Common myeloid progenitor, CD34-positive (primary cell): ENCODE results near the gene TMBIM1.

Experiments
- CTCF ChIA-PET: fragments of 350-600 bp; sonication (Branson Sonifier 250); formaldehyde crosslinking; loops from one replicate; lab custom pipeline; 2021; ENCODE audit warnings: antibody characterized with exemption; lab: Charles Lee
- POLR2A ChIA-PET: fragments of 350-600 bp; sonication (Branson Sonifier 250); formaldehyde crosslinking; loops from one replicate; lab custom pipeline; 2021; ENCODE audit warnings: antibody characterized with exemption; lab: Charles Lee
- DNase-seq, 3 donors: peaks; one replicate each; pipeline versions ENCODE4 v3.0.0 to v3.0.0-alpha.2; 2013
- H3K27ac ChIP-seq, 2 experiments: 1 replicate in 1 of 2; 2 replicates in 1 of 2; pipeline ENCODE4 v1.7.0; 2013; ENCODE audit warnings: inconsistent platforms in 2 of 2, low read length in 2 of 2, mild to moderate bottlenecking in 2 of 2, low read depth in 1 of 2, moderate library complexity in 1 of 2; ENCODE audit not compliant: severe bottlenecking in 2 of 2, insufficient read depth in 1 of 2, poor library complexity in 1 of 2
- H3K27me3 ChIP-seq, 5 experiments: replicated peaks in 2 of 5; 1 replicate in 3 of 5; 2 replicates in 2 of 5; pipeline versions ENCODE4 v1.6.1 to v1.7.0; 2013; ENCODE audit warnings: low read length in 4 of 5, mild to moderate bottlenecking in 2 of 5, moderate library complexity in 2 of 5, inconsistent platforms in 1 of 5; ENCODE audit not compliant: insufficient read depth in 5 of 5, control insufficient read depth in 4 of 5
- H3K36me3 ChIP-seq, 4 experiments: 1 replicate in 2 of 4; 2 replicates in 2 of 4; pipeline versions ENCODE4 v1.6.1 to v1.7.0; 2013; ENCODE audit warnings: low read length in 3 of 4, control low read depth in 1 of 4, mild to moderate bottlenecking in 1 of 4; ENCODE audit not compliant: control insufficient read depth in 4 of 4, insufficient read depth in 4 of 4
- H3K4me1 ChIP-seq, 4 experiments: 1 replicate in 3 of 4; 2 replicates in 1 of 4; pipeline versions ENCODE4 v1.6.1 to v1.7.1; 2013; ENCODE audit warnings: low read length in 3 of 4, mild to moderate bottlenecking in 3 of 4, control low read depth in 1 of 4, inconsistent platforms in 1 of 4, moderate library complexity in 1 of 4; ENCODE audit not compliant: control insufficient read depth in 4 of 4, insufficient read depth in 4 of 4; ENCODE audit errors: control extremely low read depth in 1 of 4
- H3K4me3 ChIP-seq, 7 experiments: 1 replicate in 4 of 7; 2 replicates in 3 of 7; pipeline versions ENCODE4 v1.5.1 to v1.7.0; 2013; ENCODE audit warnings: mild to moderate bottlenecking in 7 of 7, low read length in 6 of 7, moderate library complexity in 6 of 7, inconsistent platforms in 2 of 7, low read depth in 2 of 7, control low read depth in 1 of 7; ENCODE audit not compliant: insufficient read depth in 4 of 7, control insufficient read depth in 1 of 7; ENCODE audit errors: extremely low read depth in 1 of 7
- H3K9me3 ChIP-seq, 5 experiments: 1 replicate in 4 of 5; 2 replicates in 1 of 5; pipeline versions ENCODE4 v1.6.1 to v1.7.1; 2013; ENCODE audit warnings: low read length in 4 of 5, mild to moderate bottlenecking in 2 of 5, inconsistent platforms in 1 of 5, low read depth in 1 of 5, moderate library complexity in 1 of 5; ENCODE audit not compliant: control insufficient read depth in 4 of 5, insufficient read depth in 2 of 5; ENCODE audit errors: control extremely low read depth in 1 of 5
- WGBS: methylation state at CpG from one replicate; pipeline ENCODE4 v1.1.5; 2013; ENCODE audit not compliant: insufficient coverage; 5-methylcytosine and 5-hydroxymethylcytosine counted together

TMBIM1 gene

GRCh38 chr2:218236829-218237228, 55.5 kb downstream of the TMBIM1 start:
- POLR2A ChIA-PET, result no interaction called here
- DNase-seq, result no peak
- 96% methylated on average over 3 of the region's 4 CpGs for WGBS
- H3K27me3 ChIP-seq, result no peaks in the 10 kb centered on the region
- H3K27ac ChIP-seq, result no peak overlapping the region
- H3K36me3 ChIP-seq, result peaks cover 37 to 89% (median 65%) of the 10 kb centered on the region in 4 experiments
- CTCF ChIA-PET, result interaction anchor here (1.1 kb wide), 1 partner anchor 34 kb away, joined by 3 read pairs; the partner anchor contains the start of genes AAMP and PNKD
- no peak overlapping the region for H3K4me3 ChIP-seq
- no peaks in the 10 kb centered on the region for H3K4me1 ChIP-seq
- H3K9me3 ChIP-seq, result no peaks in the 10 kb centered on the region

- Histone ChIP-seq H3K4me1 (peaks cover 10 to 14% (median 11%) of the 10 kb centered on the region in 4 experiments), H3K36me3 (peaks cover 34 to 90% (median 68%) of the 10 kb centered on the region in 4 experiments), H3K4me3 (no peak overlapping the region), H3K27me3 (no peaks in the 10 kb centered on the region), H3K9me3 (no peaks in the 10 kb centered on the region), H3K27ac (peak overlapping the region in 1 of 2 experiments; percentile 22)
- DNase-seq, result no peak
- POLR2A ChIA-PET, result no interaction called here
- no CpG with 5 or more reads among the region's 2 CpGs for WGBS
- CTCF ChIA-PET, result interaction anchor here (1.2 to 7.3 kb wide), 2 partner anchors 13 to 14 kb away, joined by 3 to 59 read pairs; no protein-coding TSS in a partner anchor
These were observed 57.3 kb downstream of the TMBIM1 start for GRCh38 chr2:218235017-218235416.

GRCh38 chr2:218234521-218234920, 57.8 kb downstream of the TMBIM1 start:
- Histone ChIP-seq H3K9me3 (no peaks in the 10 kb centered on the region), H3K27ac (no peak overlapping the region), H3K4me1 (peaks cover 14 to 19% (median 15%) of the 10 kb centered on the region in 4 experiments), H3K27me3 (no peaks in the 10 kb centered on the region), H3K36me3 (peaks cover 34 to 89% (median 67%) of the 10 kb centered on the region in 4 experiments), H3K4me3 (no peak overlapping the region)
- WGBS, result 100% methylated on average over 2 of the region's 3 CpGs
- ChIA-PET CTCF (interaction anchor here (1.2 to 7.3 kb wide), 3 partner anchors 8 to 14 kb away, joined by 3 to 59 read pairs (median 8); no protein-coding TSS in a partner anchor), POLR2A (no interaction called here)
- no peak for DNase-seq

- DNase-seq, result no peak
- peaks cover 21 to 28% (median 23%) of the 10 kb centered on the region in 4 experiments for H3K4me1 ChIP-seq
- H3K27me3 ChIP-seq, result no peaks in the 10 kb centered on the region
- H3K27ac ChIP-seq, result no peak overlapping the region
- WGBS, result 95% methylated on average over 2 of the region's 4 CpGs
- POLR2A ChIA-PET, result interaction anchor here (0.6 kb wide), 1 partner anchor 1738 kb away, joined by 4 read pairs; no protein-coding TSS in a partner anchor
- peaks cover 26 to 83% (median 60%) of the 10 kb centered on the region in 4 experiments for H3K36me3 ChIP-seq
- H3K4me3 ChIP-seq, result no peak overlapping the region
- no peaks in the 10 kb centered on the region for H3K9me3 ChIP-seq
- CTCF ChIA-PET, result interaction anchor here (0.8 to 7.3 kb wide), 4 partner anchors 9 to 24 kb away, joined by 3 to 59 read pairs (median 6); no protein-coding TSS in a partner anchor
These were observed 58.8 kb downstream of the TMBIM1 start for GRCh38 chr2:218233543-218233942.

- WGBS, result 17% methylated on average over 1 of the region's 1 CpG
- peak overlapping the region in 1 of 7 experiments; percentile 13 for H3K4me3 ChIP-seq
- H3K27me3 ChIP-seq, result no peaks in the 10 kb centered on the region
- peak overlapping the region; percentile 3 to 81 for H3K27ac ChIP-seq
- H3K9me3 ChIP-seq, result no peaks in the 10 kb centered on the region
- peaks cover 27 to 32% (median 32%) of the 10 kb centered on the region in 4 experiments for H3K4me1 ChIP-seq
- peaks cover 16 to 74% (median 58%) of the 10 kb centered on the region in 4 experiments for H3K36me3 ChIP-seq
- CTCF ChIA-PET, result interaction anchor here (0.9 to 7.3 kb wide), 7 partner anchors 10 to 42 kb away, joined by 3 to 59 read pairs (median 7); partner anchors contain the start of gene GPBAR1
- DNase-seq, result peak in 2 of 3 donors; percentile 63 to 70
- POLR2A ChIA-PET, result interaction anchor here (0.7 to 2.4 kb wide), 3 partner anchors 11 to 16 kb away, joined by 3 to 9 read pairs (median 8); partner anchors contain the start of gene ARPC2
These were observed 61.4 kb downstream of the TMBIM1 start for GRCh38 chr2:218230882-218231281.

GRCh38 chr2:218229851-218230250, 62.5 kb downstream of the TMBIM1 start:
- H3K4me1 ChIP-seq, result peaks cover 27 to 32% (median 32%) of the 10 kb centered on the region in 4 experiments
- POLR2A ChIA-PET, result interaction anchor here (0.6 to 2.4 kb wide), 2 partner anchors 13 to 179 kb away, joined by 4 to 9 read pairs; partner anchors contain the start of gene ARPC2
- no peaks in the 10 kb centered on the region for H3K9me3 ChIP-seq
- CTCF ChIA-PET, result interaction anchor here (0.7 to 7.3 kb wide), 13 partner anchors 9 to 62 kb away, joined by 3 to 59 read pairs (median 4); no protein-coding TSS in a partner anchor
- H3K27ac ChIP-seq, result peak overlapping the region; percentile 58 to 81
- H3K4me3 ChIP-seq, result peak overlapping the region in 3 of 7 experiments; percentile 13 to 59 (median 26)
- WGBS, result 97% methylated on average over 4 of the region's 4 CpGs
- no peak for DNase-seq
- H3K27me3 ChIP-seq, result no peaks in the 10 kb centered on the region
- peaks cover 11 to 74% (median 56%) of the 10 kb centered on the region in 4 experiments for H3K36me3 ChIP-seq
